HepG2 (cell line): ENCODE measurements around the gene KLF16. TPM values are rescaled to one million over a fixed set of nuclear protein-coding genes. Genes with fewer than 3 reads are reported as not detected.

ENCODE experiments used
- ATAC-seq: fragments of 200-7000 bp; cut with Tn5 transposase; 3 replicates; pipeline ENCODE4 v1.9.1; 2020; ENCODE audit warnings: mild to moderate bottlenecking, moderate library complexity
- BruUV-seq: library from RNA; stranded (reverse); fragments of 400-500 nt; replicated peaks from 2 replicates; lab custom pipeline; 2021; lab: Mats Ljungman, UMichigan
- CTCF ChIA-PET: fragments of 300-600 bp; formaldehyde crosslinking; extraction: SDS; loops from one replicate; lab custom pipeline; 2021; ENCODE audit warnings: low total read pairs, inconsistent platforms, low intra/inter-chr PET ratio; lab: Yijun Ruan, JAX
- POLR2A ChIA-PET: fragments of 350-600 bp; sonication (Branson Sonifier 250); formaldehyde crosslinking; loops from one replicate; lab custom pipeline; 2020; ENCODE audit warnings: antibody characterized with exemption, inconsistent platforms; lab: Yijun Ruan, JAX
- DNase-seq: peaks from one replicate; pipeline ENCODE4 v3.0.0-alpha.2; 2015; ENCODE audit warnings: low spot score
- FAIRE-seq: peaks from 3 replicates; lab custom pipeline; 2011; peaks lifted over from hg19 to GRCh38; lab: Jason Lieb, UNC
- H2AFZ ChIP-seq: one replicate; pipeline ENCODE4 v1.6.1; 2011; ENCODE audit warnings: low read length, inconsistent platforms
- H3K27ac ChIP-seq: fragments of 300-600 bp; 3 replicates; pipeline ENCODE4 v1.8.0; 2011; ENCODE audit warnings: mixed run types, mild to moderate bottlenecking, mixed read lengths, low read length, inconsistent platforms; ENCODE audit not compliant: insufficient read depth; ENCODE audit errors: extremely low read length
- H3K27me3 ChIP-seq, 2 experiments: fragments of 200-600 bp in 1 of 2; 2 replicates in 1 of 2; 3 replicates in 1 of 2; pipeline versions ENCODE4 v1.6.0 to v1.8.0; 2011; ENCODE audit warnings: low read length in 2 of 2, mild to moderate bottlenecking in 2 of 2, moderate library complexity in 2 of 2, inconsistent platforms in 1 of 2; ENCODE audit not compliant: insufficient read depth in 2 of 2, control insufficient read depth in 1 of 2
- H3K36me3 ChIP-seq, 2 experiments: fragments of 200-600 bp in 1 of 2; replicated peaks in 1 of 2; 2 replicates in 1 of 2; 3 replicates in 1 of 2; pipeline versions ENCODE4 v1.5.1 to v1.8.0; 2011; ENCODE audit warnings: low read length in 2 of 2, inconsistent platforms in 1 of 2; ENCODE audit not compliant: insufficient read depth in 2 of 2, control insufficient read depth in 1 of 2
- H3K4me1 ChIP-seq: 2 replicates; pipeline ENCODE4 v1.5.1; 2012; ENCODE audit warnings: low read length, inconsistent platforms; ENCODE audit not compliant: insufficient read depth
- H3K4me2 ChIP-seq: 2 replicates; pipeline ENCODE4 v1.6.0; 2011; ENCODE audit warnings: low read depth, low read length, inconsistent platforms
- H3K4me3 ChIP-seq, 3 experiments: fragments of 200-600 bp in 1 of 3; sonication (generic), shearing (Covaris generic) in 1 of 3; replicated peaks in 1 of 3; 2 replicates each; pipeline ENCODE4 v1.5.1; 2011 to 2016; ENCODE audit warnings: low read length in 3 of 3, inconsistent platforms in 2 of 3, low read depth in 2 of 3, mild to moderate bottlenecking in 2 of 3, control low read depth in 1 of 3, mixed read lengths in 1 of 3; ENCODE audit not compliant: insufficient read depth in 1 of 3
- H3K79me2 ChIP-seq: one replicate; pipeline ENCODE4 v1.6.1; 2011; ENCODE audit warnings: low read length, inconsistent platforms; ENCODE audit not compliant: insufficient read depth
- H3K9ac ChIP-seq: 2 replicates; pipeline ENCODE4 v1.6.0; 2011; ENCODE audit warnings: mild to moderate bottlenecking, low read depth, low read length, inconsistent platforms; ENCODE audit not compliant: insufficient read depth
- H3K9me3 ChIP-seq: 2 replicates; pipeline ENCODE4 v1.5.1; 2012; ENCODE audit warnings: mild to moderate bottlenecking, low read length
- H4K20me1 ChIP-seq: 2 replicates; pipeline ENCODE4 v1.6.0; 2011; ENCODE audit warnings: inconsistent platforms, mild to moderate bottlenecking, low read length, moderate library complexity; ENCODE audit not compliant: insufficient read depth
- CBX1 ChIP-seq: IDR thresholded peaks from one replicate; pipeline ENCODE4 v1.6.1; 2016; ENCODE audit warnings: antibody characterized with exemption, low read depth
- DBP ChIP-seq: sonication (generic); formaldehyde crosslinking; IDR thresholded peaks from 2 replicates; pipeline ENCODE4 v1.4.0; 2020; ENCODE audit warnings: missing genetic modification reagents; ENCODE audit errors: not compliant biosample characterization
- DMAP1 ChIP-seq: IDR thresholded peaks from 2 replicates; pipeline ENCODE4 v1.6.1; 2016
- ESRRA ChIP-seq: sonication (generic); formaldehyde crosslinking; IDR thresholded peaks from 2 replicates; pipeline ENCODE4 v1.5.1; 2020; ENCODE audit warnings: mild to moderate bottlenecking, low read depth, missing genetic modification reagents
- EZH2 ChIP-seq: conservative IDR thresholded peaks from 2 replicates; pipeline ENCODE4 v1.6.1; 2012; ENCODE audit warnings: mild to moderate bottlenecking, low read depth, low read length, moderate library complexity
- FOXP1 ChIP-seq, 2 experiments: fragments of 450-650 bp in 1 of 2; IDR thresholded peaks; 2 replicates each; pipeline ENCODE4 v1.6.1; 2017 to 2018; ENCODE audit warnings: antibody characterized with exemption in 1 of 2
- HNRNPH1 ChIP-seq: fragments of 200-400 bp; formaldehyde crosslinking; optimal IDR thresholded peaks from 2 replicates; pipeline ENCODE3; 2017; ENCODE audit warnings: mild to moderate bottlenecking, low read depth, low read length
- PHF5A ChIP-seq: IDR thresholded peaks from one replicate; pipeline ENCODE4 v1.6.1; 2018; ENCODE audit warnings: low read depth, missing genetic modification reagents; ENCODE audit not compliant: unreplicated experiment
- SYNCRIP ChIP-seq: fragments of 200-400 bp; formaldehyde crosslinking; IDR thresholded peaks from 2 replicates; pipeline ENCODE4 v1.6.1; 2018; ENCODE audit warnings: mild to moderate bottlenecking, low read depth, low read length; ENCODE audit not compliant: insufficient read depth
- ZBTB14 ChIP-seq: sonication (generic); formaldehyde crosslinking; IDR thresholded peaks from 2 replicates; pipeline ENCODE4 v1.4.0; 2020; ENCODE audit warnings: missing genetic modification reagents
- ZBTB3 ChIP-seq: sonication (generic); formaldehyde crosslinking; IDR thresholded peaks from 2 replicates; pipeline ENCODE4 v1.4.0; 2020; ENCODE audit warnings: low read depth, mild to moderate bottlenecking, moderate library complexity, missing genetic modification reagents, borderline replicate concordance
- ZFP62 ChIP-seq: sonication (generic); formaldehyde crosslinking; IDR thresholded peaks from 2 replicates; pipeline ENCODE4 v1.4.0; 2020; ENCODE audit warnings: missing genetic modification reagents
- ZKSCAN1 ChIP-seq: fragments of 150-350 bp; IDR thresholded peaks from 2 replicates; pipeline ENCODE4 v1.6.1; 2014; ENCODE audit warnings: low read length
- ZMAT5 ChIP-seq: sonication (generic); formaldehyde crosslinking; IDR thresholded peaks from 2 replicates; pipeline ENCODE4 v1.5.0; 2020; ENCODE audit warnings: mild to moderate bottlenecking, low read depth, missing genetic modification reagents, borderline replicate concordance
- ZNF446 ChIP-seq: sonication (generic); formaldehyde crosslinking; IDR thresholded peaks from 2 replicates; pipeline ENCODE4 v1.5.0; 2020; ENCODE audit warnings: mild to moderate bottlenecking, missing genetic modification reagents
- ZNF552 ChIP-seq: sonication (generic); formaldehyde crosslinking; IDR thresholded peaks from 2 replicates; pipeline ENCODE4 v1.9.0; 2022; ENCODE audit warnings: missing genetic modification reagents, mild to moderate bottlenecking, borderline replicate concordance
- ZNF615 ChIP-seq: sonication (generic); formaldehyde crosslinking; IDR thresholded peaks from 2 replicates; pipeline ENCODE4 v1.5.0; 2020; ENCODE audit warnings: mild to moderate bottlenecking, missing genetic modification reagents, borderline replicate concordance
- ZNF775 ChIP-seq: sonication (generic); formaldehyde crosslinking; IDR thresholded peaks from 2 replicates; pipeline ENCODE4 v1.4.0; 2020; ENCODE audit warnings: missing genetic modification reagents, mild to moderate bottlenecking, moderate library complexity, borderline replicate concordance
- WGBS: methylation state at CpG from one replicate; pipeline ENCODE4 v1.1.6; 2017; ENCODE audit warnings: low lambda C conversion rate; 5-methylcytosine and 5-hydroxymethylcytosine counted together
- in situ Hi-C: cut with HindIII; loops from 2 replicates; pipeline ENCODE4 v1.10.0; 2017; ENCODE audit warnings: low pct_unique_long_range_greater_than_20kb; ENCODE audit not compliant: extremely low pct_ligation_motif_present
- intact Hi-C: fragments of 100-400 bp; cut with micrococcal nuclease; formaldehyde crosslinking; loops from one replicate; pipeline ENCODE4 v1.10.0; 2022; ENCODE audit not compliant: unreplicated experiment
- polyA plus RNA-seq, 8 experiments: library from polyadenylated mRNA; depleted of rRNA in 3 of 8; stranded (reverse) in 7 of 8; unstranded in 1 of 8; fragments of >200 nt; fragmentation: Illumina TruSeq in 4 of 8; extraction: Trizol in 4 of 8; gene quantifications; 2 replicates each; pipeline versions ENCODE4 v1.2.1 to v1.2.3, GENCODE V29; 2011 to 2016; ENCODE audit warnings: low read depth in 4 of 8, missing spikeins in 1 of 8, mixed read lengths in 1 of 8; ENCODE audit not compliant: insufficient read depth in 1 of 8
- total RNA-seq, 5 experiments: library from RNA; depleted of rRNA; stranded (reverse); fragments of >200 nt; fragmentation: Illumina TruSeq; extraction: Trizol; gene quantifications; 2 replicates each; pipeline ENCODE4 v1.2.3, GENCODE V29; 2016; ENCODE audit warnings: low read depth in 1 of 5

KLF16 gene
- total and polyA plus RNA-seq, 2 of the 13 experiments (the other 11 are each of a cell fraction or from before 2014, with no cell fraction given): 3.5 to 6.7 TPM

- TF ChIP-seq ZKSCAN1 (0 out of 2 replicates have a peak, but pooled peaks have one; percentile 58), HNRNPH1 (no peak), ZBTB14 (CRISPR knock-in tag) (no peak), ZFP62 (CRISPR knock-in tag) (no peak), ZBTB3 (CRISPR knock-in tag) (no peak), ZNF446 (CRISPR knock-in tag) (no peak)
Observed at GRCh38 chr19:1849886-1850398, 13.4 kb downstream of the KLF16 start.

GRCh38 chr19:1849132-1849474, 14.3 kb downstream of the KLF16 start:
- Histone ChIP-seq H3K4me3 (no peak overlapping the region; a peak in 1 of 6 replicates), H3K4me1 (peaks cover 33% of the 10 kb centered on the region), H3K4me2 (peak overlapping the region; percentile 99), H3K79me2 (peaks cover 39% of the 10 kb centered on the region), H4K20me1 (peaks cover 17% of the 10 kb centered on the region), H3K27me3 (no peaks in the 10 kb centered on the region; a peak in 1 of 5 replicates), H3K36me3 (peaks cover 2 to 15% of the 10 kb centered on the region in 2 experiments; a peak in 2 of 5 replicates), H2AFZ (no peak overlapping the region), H3K27ac (peak overlapping the region; percentile 99), H3K9me3 (no peaks in the 10 kb centered on the region), H3K9ac (peak overlapping the region; percentile 100; the same call in 1 of the 2 replicates)
- TF ChIP-seq SYNCRIP: no peak
- no peak for TF ChIP-seq DBP
- no peak for TF ChIP-seq PHF5A
- no peak for TF ChIP-seq ZNF775
- TF ChIP-seq EZH2: no peak
- no peak for TF ChIP-seq FOXP1 (IDR thresholded peaks at IDR 0.05)
- no peak for TF ChIP-seq FOXP1 (CRISPR knock-in tag; IDR thresholded peaks at IDR 0.05)
- no peak for TF ChIP-seq ZNF615 (CRISPR knock-in tag)
- TF ChIP-seq CBX1: no peak
- TF ChIP-seq ZMAT5 (CRISPR knock-in tag): no peak
- TF ChIP-seq DMAP1 (CRISPR knock-in tag): no peak
- TF ChIP-seq ZNF552 (CRISPR knock-in tag): no peak
- TF ChIP-seq ESRRA (CRISPR knock-in tag): no peak
- FAIRE-seq: no peak
- ChIA-PET CTCF (interaction anchor here (1.3 to 2.4 kb wide), 2 partner anchors 12 to 16 kb away, joined by 3 to 13 read pairs; no protein-coding TSS in a partner anchor), POLR2A (no interaction called here)
- in situ Hi-C loops: no loop called here
- DNase-seq: no peak
- ATAC-seq: no peak
- WGBS: 67% methylated on average over 5 of the region's 5 CpGs
- no TSS peak for BruUV-seq
- intact Hi-C loops: no loop called here

More at GRCh38 chr19:1849886-1850398, 13.4 kb downstream of the KLF16 start:
- in situ Hi-C loops: no loop called here
- Histone ChIP-seq H3K36me3 (peaks cover 4 to 9% of the 10 kb centered on the region in 2 experiments; a peak in 2 of 5 replicates), H3K79me2 (peaks cover 31% of the 10 kb centered on the region), H3K4me3 (no peak overlapping the region), H3K27me3 (no peaks in the 10 kb centered on the region; a peak in 1 of 5 replicates), H3K4me2 (no peak overlapping the region), H3K9ac (no peak overlapping the region), H2AFZ (no peak overlapping the region), H3K4me1 (peaks cover 33% of the 10 kb centered on the region), H3K27ac (no peak overlapping the region), H4K20me1 (peaks cover 17% of the 10 kb centered on the region), H3K9me3 (no peaks in the 10 kb centered on the region)
- ChIA-PET CTCF (no interaction called here), POLR2A (no interaction called here)
- WGBS: 97% methylated on average over 10 of the region's 10 CpGs
- FAIRE-seq (no peak), DNase-seq (no peak), ATAC-seq (no peak)
- intact Hi-C loops: no loop called here
- no TSS peak for BruUV-seq
